HG03039 (cell line): ENCODE data around the gene FOXA1.

Experiments used
- ATAC-seq: cut with Tn5 transposase; IDR thresholded peaks from one replicate; pipeline ENCODE4 v1.9.1; 2021; ENCODE audit warnings: mild to moderate bottlenecking, moderate library complexity; ENCODE audit not compliant: unreplicated experiment

Gene FOXA1

GRCh38 chr14:37594971-37595808 is at the start of gene FOXA1, which contains the start of gene TTC6:
Gene FOXA1 (minus strand): TSS chr14:37595249. CDS start chr14:37594972, 277 bp downstream.
Gene TTC6 (plus strand): TSS chr14:37595629. CDS start chr14:37622065, 26,436 bp downstream.
- ATAC-seq: no peak

DNA sequence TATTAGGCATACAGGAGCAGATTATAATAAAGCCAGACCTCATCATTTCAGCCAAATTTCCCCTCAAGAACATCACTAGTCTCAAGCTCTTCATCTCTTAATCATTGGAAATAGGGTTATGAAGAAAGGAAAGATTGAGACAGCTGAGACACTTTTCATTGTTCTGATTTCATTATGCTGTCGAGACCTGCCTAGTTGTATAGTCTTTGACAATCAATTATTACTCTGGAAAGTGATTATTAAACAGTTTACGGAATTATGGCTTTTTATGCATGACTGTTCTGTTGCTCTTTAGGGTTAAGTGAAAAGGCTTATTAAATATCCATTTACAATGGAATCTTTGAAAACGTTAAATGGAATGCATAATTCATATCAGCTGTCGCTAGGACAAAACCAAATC is 48.7 kb upstream of the FOXA1 start:
- ATAC-seq: no peak

- no peak for ATAC-seq
Observed at GRCh38 chr14:37642125-37642524, 47.1 kb upstream of the FOXA1 start.

- no peak for ATAC-seq
Observed at GRCh38 chr14:37641117-37641516, 46.1 kb upstream of the FOXA1 start.

DNA sequence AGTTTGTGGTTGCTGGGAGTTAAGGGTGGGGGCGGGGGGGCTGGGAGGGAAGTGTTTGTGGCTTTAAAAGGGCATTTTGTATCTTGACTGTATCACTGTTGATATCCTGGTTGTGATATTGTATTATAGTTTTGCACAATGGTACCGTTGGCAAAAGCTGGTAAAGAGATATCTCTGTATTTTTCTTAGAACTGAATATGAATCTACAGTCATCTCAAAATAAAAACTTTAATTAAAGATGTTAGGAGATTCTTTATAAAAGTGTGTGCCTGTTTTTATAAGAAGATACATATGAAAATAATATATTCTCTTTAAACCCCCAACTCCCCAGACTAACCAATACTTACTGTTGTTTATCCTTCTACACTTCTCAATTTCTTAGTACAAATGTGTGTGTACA is 43.5 kb upstream of the FOXA1 start:
- ATAC-seq: no peak

DNA sequence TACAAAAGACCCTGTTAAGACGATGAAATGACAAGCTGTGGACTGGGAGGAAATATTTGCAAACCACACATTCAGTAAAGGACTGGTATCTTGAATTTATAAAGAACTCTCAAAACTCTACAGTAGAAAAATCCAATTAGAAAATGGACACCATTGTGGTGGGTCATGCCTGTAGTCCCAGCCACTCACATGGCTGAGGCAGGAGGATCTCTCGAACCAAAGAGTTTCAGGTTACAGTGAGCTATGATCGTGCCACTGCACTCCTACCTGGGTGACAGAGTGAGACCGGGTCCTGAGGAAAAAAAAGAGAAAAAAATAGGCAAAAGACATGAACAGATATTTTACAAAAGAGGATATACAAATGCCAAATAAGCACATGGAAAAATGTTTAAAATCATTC is 42.3 kb upstream of the FOXA1 start:
- no peak for ATAC-seq

DNA sequence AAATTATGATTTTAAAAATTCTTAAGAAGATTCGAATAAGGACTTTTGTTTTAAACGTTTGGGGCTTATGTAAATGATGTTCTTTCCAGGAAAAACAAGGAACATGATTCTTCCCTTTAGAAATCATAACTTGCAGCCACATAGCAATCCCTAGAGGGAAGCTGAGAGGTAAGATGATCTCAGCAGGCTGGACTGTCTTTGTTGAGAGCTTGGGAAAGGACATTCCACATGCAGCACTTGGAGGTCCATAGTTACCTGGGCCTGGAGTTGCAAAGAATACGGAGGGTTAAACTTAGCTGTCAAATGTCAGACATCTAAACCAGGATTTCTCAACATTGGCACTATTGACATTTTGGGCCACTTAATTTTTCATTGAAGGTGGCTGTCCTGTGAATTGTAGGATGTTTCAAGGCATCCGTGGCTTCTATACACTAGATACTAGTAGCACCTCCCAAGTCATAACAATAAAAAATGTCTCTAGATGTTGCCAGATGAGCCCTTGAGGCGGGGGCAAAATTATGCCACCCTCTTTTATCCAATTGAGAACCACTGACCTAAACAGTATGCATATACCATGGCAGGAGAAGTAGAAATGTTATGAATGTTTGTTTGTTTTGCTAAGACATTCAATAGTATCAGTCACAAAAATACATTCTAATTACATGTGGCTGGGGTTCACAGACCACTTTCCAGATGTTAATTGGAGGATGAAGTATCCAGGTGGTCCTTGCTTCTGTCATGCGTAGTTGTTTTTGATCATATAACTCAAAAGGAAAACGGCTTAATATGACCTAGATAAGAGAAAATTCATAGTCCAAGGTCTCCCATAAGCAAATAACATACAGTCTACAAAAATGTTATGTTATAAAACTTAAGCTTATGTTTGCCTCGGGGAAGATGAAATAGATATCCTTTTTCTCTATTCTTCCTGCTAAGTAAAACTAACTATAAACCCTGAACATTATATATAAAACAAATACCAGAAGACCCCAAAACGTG is 30.8 kb upstream of the FOXA1 start:
- no peak for ATAC-seq

- ATAC-seq: no peak
Observed at GRCh38 chr14:37623971-37624370, 28.9 kb upstream of the FOXA1 start.

- no peak for ATAC-seq
Observed at GRCh38 chr14:37623426-37623951, 28.4 kb upstream of the FOXA1 start.

DNA sequence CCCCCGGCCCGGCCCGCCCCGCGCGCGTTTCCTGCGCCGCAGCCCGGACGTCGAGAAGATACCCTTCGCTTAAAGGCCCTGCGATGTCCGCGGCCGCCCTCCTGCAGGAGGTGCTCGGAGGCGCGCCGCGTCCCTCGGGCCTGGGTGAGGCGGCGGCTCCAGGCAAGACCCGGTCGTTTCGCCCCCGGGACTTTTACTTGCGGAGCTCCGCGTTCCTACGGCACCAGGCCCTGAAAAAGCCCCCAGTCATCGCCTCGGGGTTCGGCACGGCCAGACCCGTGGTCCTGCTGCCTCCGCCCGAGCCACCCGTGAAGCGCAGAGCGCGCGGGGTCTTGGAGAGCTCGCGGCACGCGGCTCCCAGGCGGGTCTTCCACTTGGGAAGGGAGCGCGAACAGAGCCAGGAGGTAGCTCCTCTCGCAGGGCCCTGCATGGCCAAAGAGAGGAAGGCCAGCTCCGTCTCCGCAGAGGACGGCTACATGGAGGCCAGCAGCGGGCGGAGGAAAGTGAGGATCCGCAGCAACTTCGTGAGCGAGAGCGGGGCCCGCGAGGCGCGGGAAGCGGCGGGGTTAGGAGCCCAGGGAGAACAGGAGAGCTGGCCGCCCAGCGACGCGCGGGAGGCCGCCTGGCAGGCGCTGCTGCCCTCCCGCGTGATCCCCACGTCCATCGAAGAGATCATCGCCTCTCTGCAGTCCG is 27.3 kb upstream of the FOXA1 start:
- no peak for ATAC-seq

GRCh38 chr14:37620856-37621255 is 25.8 kb upstream of the FOXA1 start:
- ATAC-seq: no peak

- no peak for ATAC-seq
Observed at GRCh38 chr14:37618498-37619028, 23.5 kb upstream of the FOXA1 start.

- ATAC-seq: no peak
Observed at GRCh38 chr14:37617864-37618365, 22.9 kb upstream of the FOXA1 start.

- no peak for ATAC-seq
Observed at GRCh38 chr14:37616853-37617252, 21.8 kb upstream of the FOXA1 start.

DNA sequence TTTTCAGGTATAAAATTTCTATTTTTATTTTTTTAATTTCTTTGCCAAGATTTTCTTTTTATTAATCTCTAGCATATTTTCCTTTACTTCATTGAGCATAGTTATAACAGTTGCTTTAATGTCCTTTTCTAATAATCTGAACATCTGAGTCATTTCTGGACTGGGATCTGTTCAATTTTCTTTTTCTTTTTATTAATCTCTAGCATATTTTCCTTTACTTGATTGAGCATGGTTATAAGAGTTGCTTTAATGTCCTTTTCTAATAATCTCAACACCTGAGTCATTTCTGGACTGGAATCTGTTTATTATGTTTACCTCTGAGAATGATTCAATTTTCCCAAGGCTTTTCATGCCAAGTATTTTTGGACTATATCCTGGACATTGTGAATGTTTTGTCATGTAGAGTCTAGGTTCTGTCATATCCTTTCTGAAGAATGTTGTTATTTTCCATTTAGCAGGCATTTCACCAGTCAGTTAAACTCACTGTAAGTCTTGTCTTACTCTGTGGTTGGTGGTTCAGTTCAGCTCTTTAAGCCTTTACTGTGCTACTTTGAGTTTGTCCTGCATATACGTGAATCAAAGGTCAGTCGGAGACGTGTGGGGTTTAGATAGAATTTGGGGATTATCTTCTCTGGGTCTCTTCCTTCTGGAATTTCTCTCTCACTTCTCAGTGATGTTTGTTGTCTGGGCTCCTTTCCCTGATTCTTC is 20.7 kb upstream of the FOXA1 start:
- no peak for ATAC-seq

- ATAC-seq: no peak
Observed at GRCh38 chr14:37610945-37611523, 16.0 kb upstream of the FOXA1 start.

GRCh38 chr14:37608649-37609048 is 13.6 kb upstream of the FOXA1 start:
- ATAC-seq: no peak

- no peak for ATAC-seq
Observed at GRCh38 chr14:37606678-37607077, 11.6 kb upstream of the FOXA1 start.

DNA sequence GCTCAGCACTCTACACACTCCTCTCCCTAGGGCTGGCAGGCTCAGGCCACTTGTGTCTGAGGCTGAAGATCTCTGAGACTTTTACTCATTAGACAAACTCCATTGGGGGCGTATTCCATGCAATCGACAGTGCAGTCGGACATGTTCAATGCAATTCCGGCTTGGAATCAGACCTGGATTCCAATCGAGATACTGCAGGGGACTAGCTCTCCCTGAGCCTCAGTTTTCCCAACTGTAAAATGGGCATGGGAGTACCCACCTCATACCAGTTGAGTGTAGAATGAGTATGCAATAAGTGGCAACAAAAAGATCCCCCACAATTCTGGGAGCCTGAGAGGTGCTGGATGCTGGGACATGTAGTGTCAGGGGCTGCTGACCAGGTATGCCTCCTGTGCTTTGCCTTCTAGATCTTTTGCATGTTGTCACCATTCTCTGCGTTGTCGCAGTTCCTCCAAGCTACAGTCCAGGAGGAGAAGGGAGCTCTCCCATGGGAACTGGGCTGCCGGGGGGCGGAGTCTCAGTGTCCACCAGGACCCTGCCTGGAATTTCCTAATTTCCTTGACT is 8.7 kb upstream of the FOXA1 start:
- no peak for ATAC-seq
